HG03378 (cell line): Measurements from ENCODE around the gene INAVA.
"Not testable (repeated sequence)": the region's sequence is repeated elsewhere in the genome, so short reads cannot be mapped to it uniquely, and the experiment has no call there.

Experiments used
- ATAC-seq: cut with Tn5 transposase; IDR thresholded peaks from one replicate; pipeline ENCODE4 v1.9.1; 2021; ENCODE audit warnings: mild to moderate bottlenecking, moderate library complexity; ENCODE audit not compliant: unreplicated experiment

INAVA gene

GRCh38 chr1:200916681-200917080 is 22.0 kb downstream of the INAVA start:
- ATAC-seq: no peak

- ATAC-seq: no peak
Measured at GRCh38 chr1:200917291-200917817, 22.7 kb downstream of the INAVA start.

GRCh38 chr1:200918006-200918405 is 23.3 kb downstream of the INAVA start:
- ATAC-seq: no peak

- ATAC-seq: no peak
Measured at GRCh38 chr1:200919386-200919785, 24.7 kb downstream of the INAVA start.

- ATAC-seq: no peak
Measured at GRCh38 chr1:200921571-200922110, 26.9 kb downstream of the INAVA start.

- ATAC-seq: no peak
Measured at GRCh38 chr1:200922406-200922805, 27.7 kb downstream of the INAVA start.

GRCh38 chr1:200923601-200924000 is 28.9 kb downstream of the INAVA start:
- no peak for ATAC-seq

GRCh38 chr1:200925831-200926230 is 31.1 kb downstream of the INAVA start:
- ATAC-seq: no peak

GRCh38 chr1:200929530-200930278 is 35.0 kb downstream of the INAVA start:
- ATAC-seq: no peak

GRCh38 chr1:200930285-200930684 is 35.6 kb downstream of the INAVA start:
- not testable (repeated sequence) for ATAC-seq

- ATAC-seq: no peak
Measured at GRCh38 chr1:200931776-200932175, 37.1 kb downstream of the INAVA start.

- no peak for ATAC-seq
Measured at GRCh38 chr1:200934676-200935245, 40.1 kb downstream of the INAVA start.

- ATAC-seq: not testable (repeated sequence)
Measured at GRCh38 chr1:200935286-200935962, 40.7 kb downstream of the INAVA start.

GRCh38 chr1:200938955-200939354 is 44.3 kb downstream of the INAVA start:
- no peak for ATAC-seq

GRCh38 chr1:200945111-200945510 is 50.4 kb downstream of the INAVA start:
- ATAC-seq: no peak

- ATAC-seq: no peak
Measured at GRCh38 chr1:200947059-200947566, 52.4 kb downstream of the INAVA start.

GRCh38 chr1:200949626-200950025 is 54.9 kb downstream of the INAVA start:
- ATAC-seq: no peak

GRCh38 chr1:200951016-200951415 is 56.3 kb downstream of the INAVA start:
- ATAC-seq: no peak

- ATAC-seq: no peak
Measured at GRCh38 chr1:200954434-200954833, 59.7 kb downstream of the INAVA start.

GRCh38 chr1:200958597-200958996 is 63.9 kb downstream of the INAVA start:
- no peak for ATAC-seq

- ATAC-seq: no peak
Measured at GRCh38 chr1:200959411-200959921, 64.8 kb downstream of the INAVA start.
